Mucosa of descending colon (tissue), 3 donors: Measurements from ENCODE around the gene FANCE. TPM values are rescaled to one million over a fixed set of nuclear protein-coding genes. Genes with fewer than 3 reads are reported as not detected.

Experiments used
- ATAC-seq: fragments of 200-7000 bp; cut with Tn5 transposase; one replicate; pipeline ENCODE4 v1.9.1; 2020; ENCODE audit warnings: mild to moderate bottlenecking, moderate library complexity
- DNase-seq, 3 donors: peaks; one replicate each; pipeline ENCODE4 v3.0.0-alpha.2; 2020
- H3K36me3 ChIP-seq: fragments of 200-600 bp; one replicate; pipeline ENCODE4 v1.8.0; 2021; ENCODE audit warnings: low read depth, mild to moderate bottlenecking
- H3K4me1 ChIP-seq: fragments of 200-600 bp; one replicate; pipeline ENCODE4 v1.8.0; 2021; ENCODE audit warnings: low read depth, mild to moderate bottlenecking
- H3K4me3 ChIP-seq: fragments of 200-600 bp; one replicate; pipeline ENCODE4 v1.8.0; 2021; ENCODE audit warnings: mild to moderate bottlenecking
- H3K9me3 ChIP-seq: fragments of 200-600 bp; one replicate; pipeline ENCODE4 v1.8.0; 2021; ENCODE audit warnings: mild to moderate bottlenecking
- CTCF ChIP-seq: fragments of 200-600 bp; IDR thresholded peaks from one replicate; pipeline ENCODE4 v1.8.0; 2022; ENCODE audit warnings: antibody characterized with exemption, mild to moderate bottlenecking
- intact Hi-C, 2 donors: fragments of 100-400 bp; cut with DNase I in 1 of 2; cut with micrococcal nuclease in 1 of 2; formaldehyde crosslinking; loops; one replicate each; pipeline versions ENCODE4 v1.11.0 to v1.11.1; 2022; cut with DNase I, micrococcal nuclease
- total RNA-seq, 3 donors: library from RNA; stranded (reverse); fragmentation: NEBNext Ultra II Directional in 2 of 3; extraction: Animal tissue kit (Norgen Biotek cat#: 25700) in 2 of 3; gene quantifications; one replicate each; pipeline versions ENCODE4 v1.2.1 to v1.2.4, GENCODE V29; 2021 to 2023
- donor health status: DM: no; HTN: no; CAD: no; lungs with moderate emphysema.
- donor health status: DM: no; HTN: no; CAD: no.
- donor health status: DM: no; HTN: yes; CAD: no.

The FANCE gene
- total RNA-seq, 3 donors from 2014 or later: 4.1 to 5.0 (median 4.4) TPM

DNA sequence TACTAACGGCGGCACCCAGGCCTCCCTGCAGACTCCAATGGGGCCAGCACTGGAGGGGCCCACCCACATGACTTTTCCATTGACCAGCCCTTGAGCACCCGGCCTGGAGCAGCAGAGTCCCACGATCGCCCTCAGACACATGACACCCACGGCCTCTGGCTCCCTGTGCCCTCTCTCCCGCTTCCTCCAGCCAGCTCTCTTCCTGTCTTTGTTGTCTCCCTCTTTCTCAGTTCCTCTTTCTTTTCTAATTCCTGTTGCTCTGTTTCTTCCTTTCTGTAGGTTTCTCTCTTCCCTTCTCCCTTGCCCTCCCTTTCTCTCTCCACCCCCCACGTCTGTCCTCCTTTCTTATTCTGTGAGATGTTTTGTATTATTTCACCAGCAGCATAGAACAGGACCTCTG lies 26.1 kb upstream of the FANCE start:
- Histone ChIP-seq H3K9me3 (peaks cover 13% of the 10 kb centered on the region), H3K36me3 (no peaks in the 10 kb centered on the region), H3K4me3 (no peak overlapping the region), H3K4me1 (no peaks in the 10 kb centered on the region)
- DNase-seq (no peak), ATAC-seq (peak; percentile 17)
- TF ChIP-seq CTCF: no peak
- intact Hi-C loops: no loop called here

DNA sequence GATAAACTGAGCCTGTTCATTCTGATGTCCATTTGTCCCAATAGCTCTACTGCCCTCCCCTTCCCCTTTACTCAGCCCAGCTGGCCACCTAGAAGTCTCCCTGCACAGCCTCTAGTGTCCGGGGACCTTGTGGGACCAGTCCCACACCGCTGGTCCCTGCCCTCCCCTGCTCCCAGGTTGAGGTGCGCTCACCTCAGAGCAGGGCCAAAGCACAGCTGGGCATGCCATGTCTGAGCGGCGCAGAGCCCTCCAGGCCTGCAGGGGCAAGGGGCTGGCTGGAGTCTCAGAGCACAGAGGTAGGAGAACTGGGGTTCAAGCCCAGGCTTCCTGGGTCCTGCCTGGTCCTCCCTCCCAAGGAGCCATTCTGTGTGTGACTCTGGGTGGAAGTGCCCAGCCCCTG lies 24.7 kb upstream of the FANCE start:
- intact Hi-C loops: no loop called here
- ATAC-seq (no peak), DNase-seq (no peak)
- Histone ChIP-seq H3K4me1 (peaks cover 7% of the 10 kb centered on the region), H3K4me3 (no peak overlapping the region), H3K36me3 (no peaks in the 10 kb centered on the region), H3K9me3 (peaks cover 13% of the 10 kb centered on the region)
- TF ChIP-seq CTCF: no peak

GRCh38 chr6:35427851-35428321 lies 24.3 kb upstream of the FANCE start:
- no peak for ATAC-seq
- H3K9me3 ChIP-seq: peaks cover 13% of the 10 kb centered on the region
- intact Hi-C loops: no loop called here
- DNase-seq: no peak
- no peaks in the 10 kb centered on the region for H3K36me3 ChIP-seq
- no peak for TF ChIP-seq CTCF
- peaks cover 11% of the 10 kb centered on the region for H3K4me1 ChIP-seq
- H3K4me3 ChIP-seq: no peak overlapping the region

DNA sequence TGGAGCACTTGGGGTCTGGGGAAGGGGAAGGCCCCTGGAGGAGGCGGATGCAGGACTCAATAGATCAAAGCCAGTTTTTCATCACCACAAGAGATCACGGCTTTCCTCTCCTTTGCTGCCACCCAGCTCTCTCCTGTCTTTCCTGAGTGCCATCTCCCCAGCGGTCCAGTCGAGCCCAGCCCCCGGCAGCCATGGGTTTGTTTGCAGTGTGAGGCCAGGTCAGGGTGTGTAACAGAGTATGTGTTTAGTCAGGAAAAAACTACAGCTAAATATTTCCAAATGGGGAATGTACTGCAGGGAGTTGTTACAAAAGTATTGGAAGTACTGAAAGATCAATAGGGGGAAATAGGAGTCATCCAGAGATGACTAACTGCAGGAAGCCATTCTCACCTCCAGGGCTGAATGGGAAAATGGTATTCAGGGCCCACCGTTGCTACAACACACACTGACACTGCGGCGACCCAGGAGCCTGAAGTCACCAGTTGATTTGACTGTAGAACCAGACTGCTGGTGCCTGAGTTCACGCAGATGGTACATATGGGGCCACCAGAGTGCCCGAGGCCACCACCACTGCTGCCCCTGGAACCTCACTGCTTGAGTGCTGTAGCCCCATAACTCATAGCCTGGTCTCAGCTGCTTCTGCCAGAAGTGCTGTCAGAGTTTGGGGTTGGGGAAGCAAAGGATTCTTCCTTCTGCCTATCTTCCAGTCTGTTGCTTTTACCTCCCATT lies 23.6 kb upstream of the FANCE start:
- intact Hi-C loops: no loop called here
- peaks cover 11% of the 10 kb centered on the region for H3K4me1 ChIP-seq
- no peaks in the 10 kb centered on the region for H3K36me3 ChIP-seq
- DNase-seq: no peak
- TF ChIP-seq CTCF: no peak
- no peak overlapping the region for H3K4me3 ChIP-seq
- H3K9me3 ChIP-seq: peaks cover 13% of the 10 kb centered on the region
- ATAC-seq: no peak

DNA sequence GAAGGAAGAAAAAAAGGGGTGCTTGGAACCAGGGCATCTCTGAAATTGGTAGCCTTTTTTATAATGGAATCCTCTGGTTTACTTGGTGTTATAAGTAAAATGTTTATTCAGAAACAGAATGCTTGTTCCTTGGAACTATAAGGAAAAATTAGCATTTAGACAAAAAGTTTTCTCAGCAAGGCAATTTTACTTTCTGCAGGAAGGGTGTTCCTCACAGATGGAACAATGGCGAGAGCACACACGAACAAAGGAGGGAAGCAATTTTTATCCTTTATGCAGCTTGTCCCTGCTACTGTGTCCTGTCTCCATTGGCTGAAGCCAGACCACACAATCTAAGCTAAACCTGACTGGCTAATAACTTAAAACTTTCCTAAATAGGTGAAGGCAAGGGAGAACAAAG lies 22.7 kb upstream of the FANCE start:
- no peaks in the 10 kb centered on the region for H3K36me3 ChIP-seq
- H3K4me3 ChIP-seq: no peak overlapping the region
- DNase-seq: no peak
- H3K9me3 ChIP-seq: peaks cover 13% of the 10 kb centered on the region
- peaks cover 13% of the 10 kb centered on the region for H3K4me1 ChIP-seq
- no peak for TF ChIP-seq CTCF
- ATAC-seq: no peak
- intact Hi-C loops: no loop called here
